ENCODE results near the gene MPPE1.

- TF ChIP-seq CTCF (conservative IDR thresholded peaks at IDR 0.05; ENCODE audit: low read length) = no peak
- no peak for TF ChIP-seq EZH2phosphoT487 (IDR thresholded peaks at IDR 0.05; ENCODE audit: borderline replicate concordance, low read depth, low read length)
Measured at GRCh38 chr18:11859903-11860407, 48.2 kb downstream of the MPPE1 start.

Measured in OCI-LY7 (cell line).